ENCODE measurements around the gene ABHD17A. TPM values are rescaled to one million over a fixed set of nuclear protein-coding genes. Genes with fewer than 3 reads are reported as not detected.

ABHD17A gene
- total RNA-seq, 1 donor from 2014 or later: 62.0 TPM

DNA sequence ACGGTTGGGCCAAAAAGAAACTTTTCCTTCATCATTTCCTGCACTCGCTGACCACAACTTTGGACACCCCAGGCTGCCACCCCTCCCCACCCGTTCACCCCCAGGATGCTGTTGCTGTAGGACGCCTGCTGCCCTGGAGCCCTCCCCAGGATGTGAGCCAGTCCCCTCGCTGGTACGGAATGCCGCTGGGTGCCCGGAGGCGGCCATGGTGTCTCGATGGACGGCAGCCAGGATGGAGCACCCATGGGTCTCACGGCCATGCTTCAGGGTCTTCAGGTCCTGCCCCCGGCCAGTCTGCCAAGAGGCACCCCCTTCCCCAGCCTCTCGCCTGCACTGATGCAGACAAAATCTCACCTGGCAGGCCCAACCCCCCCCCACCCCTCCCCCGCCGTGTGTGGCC, 40.2 kb upstream of the ABHD17A start:
- H3K4me1 Mint-ChIP-seq: peaks cover 3% of the 10 kb centered on the region
- TF ChIP-seq CTCF (IDR thresholded peaks at IDR 0.05; ENCODE audit: unreplicated experiment): no peak
- H3K27ac Mint-ChIP-seq: no peak overlapping the region
- peaks cover 18% of the 10 kb centered on the region for H3K36me3 Mint-ChIP-seq
- DNase-seq (ENCODE audit: low spot score in 2 of 2, unreplicated experiment in 2 of 2): no peak
- no peak overlapping the region for H3K4me3 Mint-ChIP-seq
- no peaks in the 10 kb centered on the region for H3K27me3 Mint-ChIP-seq (ENCODE audit: low read depth)
- peaks cover 6% of the 10 kb centered on the region for H3K9me3 Mint-ChIP-seq

- DNase-seq (ENCODE audit: low spot score in 2 of 2, unreplicated experiment in 2 of 2): no peak
- Mint-ChIP-seq H3K27me3 (ENCODE audit: low read depth) (no peaks in the 10 kb centered on the region), H3K27ac (no peak overlapping the region), H3K36me3 (peaks cover 19% of the 10 kb centered on the region), H3K4me3 (no peak overlapping the region), H3K9me3 (peaks cover 6% of the 10 kb centered on the region), H3K4me1 (no peaks in the 10 kb centered on the region)
- no peak for TF ChIP-seq CTCF (IDR thresholded peaks at IDR 0.05; ENCODE audit: unreplicated experiment)
These were observed 39.1 kb upstream of the ABHD17A start for GRCh38 chr19:1924320-1924961.

- H3K4me1 Mint-ChIP-seq: no peaks in the 10 kb centered on the region
- no peaks in the 10 kb centered on the region for H3K27me3 Mint-ChIP-seq (ENCODE audit: low read depth)
- DNase-seq (ENCODE audit: low spot score in 2 of 2, unreplicated experiment in 2 of 2): no peak
- H3K27ac Mint-ChIP-seq: no peak overlapping the region
- H3K4me3 Mint-ChIP-seq: no peak overlapping the region
- peaks cover 19% of the 10 kb centered on the region for H3K36me3 Mint-ChIP-seq
- TF ChIP-seq CTCF (IDR thresholded peaks at IDR 0.05; ENCODE audit: unreplicated experiment): no peak
- peaks cover 6% of the 10 kb centered on the region for H3K9me3 Mint-ChIP-seq
These were observed 38.0 kb upstream of the ABHD17A start for GRCh38 chr19:1923319-1923718.

- TF ChIP-seq CTCF (IDR thresholded peaks at IDR 0.05; ENCODE audit: unreplicated experiment): no peak
- peaks cover 23% of the 10 kb centered on the region for H3K36me3 Mint-ChIP-seq
- no peak overlapping the region for H3K4me3 Mint-ChIP-seq
- no peaks in the 10 kb centered on the region for H3K27me3 Mint-ChIP-seq (ENCODE audit: low read depth)
- DNase-seq (ENCODE audit: low spot score in 2 of 2, unreplicated experiment in 2 of 2): no peak
- no peak overlapping the region for H3K27ac Mint-ChIP-seq
- H3K9me3 Mint-ChIP-seq: peaks cover 4% of the 10 kb centered on the region
- H3K4me1 Mint-ChIP-seq: no peaks in the 10 kb centered on the region
These were observed 37.5 kb upstream of the ABHD17A start for GRCh38 chr19:1922803-1923202.

GRCh38 chr19:1921825-1922224, 36.5 kb upstream of the ABHD17A start:
- H3K27ac Mint-ChIP-seq: no peak overlapping the region
- H3K4me3 Mint-ChIP-seq: no peak overlapping the region
- no peaks in the 10 kb centered on the region for H3K9me3 Mint-ChIP-seq
- H3K27me3 Mint-ChIP-seq (ENCODE audit: low read depth): no peaks in the 10 kb centered on the region
- DNase-seq (ENCODE audit: low spot score in 2 of 2, unreplicated experiment in 2 of 2): no peak
- H3K4me1 Mint-ChIP-seq: no peaks in the 10 kb centered on the region
- TF ChIP-seq CTCF (IDR thresholded peaks at IDR 0.05; ENCODE audit: unreplicated experiment): no peak
- peaks cover 26% of the 10 kb centered on the region for H3K36me3 Mint-ChIP-seq

DNA sequence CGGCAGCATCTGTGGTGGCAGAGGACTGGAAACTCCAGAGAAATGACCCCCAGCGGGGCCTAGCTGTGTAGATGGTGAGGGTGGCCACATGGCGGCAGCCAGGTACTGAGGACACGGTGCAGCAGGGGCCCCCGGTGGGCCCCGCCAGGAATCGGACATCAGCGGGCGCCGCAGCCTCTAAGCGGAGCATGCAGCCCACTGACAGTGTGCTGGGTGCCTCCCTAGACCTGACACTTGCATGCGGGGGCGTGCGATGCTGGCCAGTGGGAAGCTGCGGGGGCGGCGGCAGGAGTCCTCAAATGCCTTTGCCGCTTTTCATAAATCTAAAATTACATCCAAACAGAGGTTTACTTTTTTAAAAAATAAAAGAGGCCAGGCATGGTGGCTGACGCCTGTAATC, 36.0 kb upstream of the ABHD17A start:
- Mint-ChIP-seq H3K27me3 (ENCODE audit: low read depth) (no peaks in the 10 kb centered on the region), H3K36me3 (peaks cover 26% of the 10 kb centered on the region), H3K4me1 (no peaks in the 10 kb centered on the region), H3K27ac (no peak overlapping the region), H3K4me3 (no peak overlapping the region), H3K9me3 (no peaks in the 10 kb centered on the region)
- TF ChIP-seq CTCF (IDR thresholded peaks at IDR 0.05; ENCODE audit: unreplicated experiment): no peak
- no peak for DNase-seq (ENCODE audit: low spot score in 2 of 2, unreplicated experiment in 2 of 2)

Measured in mesothelial cell of epicardium (in vitro differentiated cells).